ENCODE measurements around the gene SULT6B1. TPM values are rescaled to one million over a fixed set of nuclear protein-coding genes. Genes with fewer than 3 reads are reported as not detected.

SULT6B1 gene
- total and polyA plus RNA-seq, 2 donors (not counting 3 experiments of a cell fraction or from before 2014, with no cell fraction given), result not detected

DNA sequence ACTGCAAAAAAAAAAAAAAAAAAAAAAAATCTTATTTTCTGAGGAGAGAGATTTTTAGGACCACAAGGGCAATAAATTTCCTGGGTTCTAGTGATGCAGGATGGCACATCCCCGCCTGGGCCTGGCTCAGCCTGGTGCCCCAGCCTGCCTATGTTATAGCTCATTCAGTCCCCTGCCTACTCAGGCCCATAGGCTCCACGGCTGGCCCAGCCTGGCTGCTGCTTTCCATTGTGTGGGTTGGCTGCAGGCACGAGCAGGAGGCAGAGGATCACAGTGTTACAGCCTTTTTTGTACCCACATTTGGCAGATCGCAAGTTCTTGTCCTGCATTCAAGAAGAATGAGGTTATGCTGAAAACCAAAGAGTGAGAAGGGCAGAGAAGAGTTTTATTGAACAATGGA lies 2.8 kb upstream of the SULT6B1 start:
- FAIRE-seq (no peak), DNase-seq (ENCODE audit: low read depth, low spot score) (no peak)
- BruUV-seq (replicated peaks), result no TSS peak
- H3K4me2 ChIP-seq (ENCODE audit: insufficient read depth, low read length), result no peak overlapping the region
- no peak overlapping the region for H3K4me3 ChIP-seq (replicated peaks in 1 of 3; ENCODE audit: insufficient read depth in 1 of 3, low read depth in 1 of 3, low read length in 3 of 3)
- dilution Hi-C loops (cut with MboI; ENCODE audit: extremely low pct_ligation_motif_present, low sequenced_read_pairs), result no loop called here
- TF ChIP-seq POLR2A (IDR thresholded peaks at IDR 0.05; ENCODE audit: low read depth, low read length) (no peak), GATA2 (IDR thresholded peaks at IDR 0.05; ENCODE audit: insufficient read depth, insufficient read length, low read depth, low read length) (no peak), EZH2 (IDR thresholded peaks at IDR 0.05; ENCODE audit: borderline replicate concordance, low read depth, low read length, severe bottlenecking) (no peak), JUN (IDR thresholded peaks at IDR 0.05; ENCODE audit: borderline replicate concordance, insufficient read depth, insufficient read length, low read depth) (no peak), FOS (IDR thresholded peaks at IDR 0.05; ENCODE audit: borderline replicate concordance, insufficient read depth, low read length) (no peak), MYC (IDR thresholded peaks at IDR 0.05; ENCODE audit: low read depth, low read length) (no peak), POLR2AphosphoS5 (IDR thresholded peaks at IDR 0.05; ENCODE audit: insufficient read depth, low read depth, low read length) (no peak)
- TF ChIP-seq, protein P1, sequence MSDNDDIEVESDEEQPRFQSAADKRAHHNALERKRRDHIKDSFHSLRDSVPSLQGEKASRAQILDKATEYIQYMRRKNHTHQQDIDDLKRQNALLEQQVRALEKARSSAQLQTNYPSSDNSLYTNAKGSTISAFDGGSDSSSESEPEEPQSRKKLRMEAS (IDR thresholded peaks at IDR 0.05; ENCODE audit: insufficient read depth, insufficient read length), result no peak
- TF ChIP-seq, protein P2, sequence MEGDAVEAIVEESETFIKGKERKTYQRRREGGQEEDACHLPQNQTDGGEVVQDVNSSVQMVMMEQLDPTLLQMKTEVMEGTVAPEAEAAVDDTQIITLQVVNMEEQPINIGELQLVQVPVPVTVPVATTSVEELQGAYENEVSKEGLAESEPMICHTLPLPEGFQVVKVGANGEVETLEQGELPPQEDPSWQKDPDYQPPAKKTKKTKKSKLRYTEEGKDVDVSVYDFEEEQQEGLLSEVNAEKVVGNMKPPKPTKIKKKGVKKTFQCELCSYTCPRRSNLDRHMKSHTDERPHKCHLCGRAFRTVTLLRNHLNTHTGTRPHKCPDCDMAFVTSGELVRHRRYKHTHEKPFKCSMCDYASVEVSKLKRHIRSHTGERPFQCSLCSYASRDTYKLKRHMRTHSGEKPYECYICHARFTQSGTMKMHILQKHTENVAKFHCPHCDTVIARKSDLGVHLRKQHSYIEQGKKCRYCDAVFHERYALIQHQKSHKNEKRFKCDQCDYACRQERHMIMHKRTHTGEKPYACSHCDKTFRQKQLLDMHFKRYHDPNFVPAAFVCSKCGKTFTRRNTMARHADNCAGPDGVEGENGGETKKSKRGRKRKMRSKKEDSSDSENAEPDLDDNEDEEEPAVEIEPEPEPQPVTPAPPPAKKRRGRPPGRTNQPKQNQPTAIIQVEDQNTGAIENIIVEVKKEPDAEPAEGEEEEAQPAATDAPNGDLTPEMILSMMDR (IDR thresholded peaks at IDR 0.05; ENCODE audit: extremely low read depth in 1 of 2, insufficient read depth in 1 of 2, low read depth in 1 of 2, low read length in 2 of 2), result no peak
- H2AFZ ChIP-seq (ENCODE audit: low read depth, low read length), result no peak overlapping the region
- no peaks in the 10 kb centered on the region for H4K20me1 ChIP-seq (replicated peaks; ENCODE audit: control insufficient read depth, extremely low read depth, insufficient read depth, low read length)
- no peak overlapping the region for H3K9ac ChIP-seq (replicated peaks; ENCODE audit: extremely low read depth, insufficient read depth, low read length)
- H3K27ac ChIP-seq (ENCODE audit: insufficient read depth, low read depth, low read length), result no peak overlapping the region
- no peaks in the 10 kb centered on the region for H3K27me3 ChIP-seq (ENCODE audit: control insufficient read depth in 2 of 2, insufficient read depth in 2 of 2, low read length in 2 of 2)
- no peaks in the 10 kb centered on the region for H3K9me1 ChIP-seq (replicated peaks; ENCODE audit: control insufficient read depth, extremely low read depth, insufficient read depth, low read length)
- intact Hi-C loops (cut with micrococcal nuclease), result no loop called here
- POLR2A ChIA-PET, result no interaction called here
- H3K4me1 ChIP-seq (ENCODE audit: control insufficient read depth, extremely low read depth, insufficient read depth, low read length), result peaks cover 6% of the 10 kb centered on the region
- H3K36me3 ChIP-seq (ENCODE audit: control insufficient read depth in 2 of 2, extremely low read depth in 1 of 2, insufficient read depth in 2 of 2, low read length in 2 of 2), result no peaks in the 10 kb centered on the region
- no peaks in the 10 kb centered on the region for H3K9me3 ChIP-seq (replicated peaks; ENCODE audit: control insufficient read depth, insufficient read depth, low read length)
- CTCF ChIA-PET, result interaction anchor here (1.6 kb wide), 1 partner anchor 10 kb away, joined by 5 read pairs; no protein-coding TSS in a partner anchor
- no peaks in the 10 kb centered on the region for H3K79me2 ChIP-seq (ENCODE audit: control insufficient read depth, insufficient read depth, low read length)
